DOHH2 (cell line): ENCODE data around the gene CDHR1.

Source experiments
- H3F3A ChIP-seq: fragments of 200-600 bp; sonication (generic), shearing (Covaris generic); 2 replicates; pipeline ENCODE4 v1.6.0; 2016; ENCODE audit warnings: antibody characterized with exemption, mild to moderate bottlenecking; ENCODE audit not compliant: control insufficient read depth, insufficient read depth
- H3K27ac ChIP-seq: fragments of 200-600 bp; sonication (generic); 2 replicates; pipeline ENCODE4 v1.5.1; 2014; ENCODE audit warnings: low read depth, mild to moderate bottlenecking, low read length, moderate library complexity
- H3K27me3 ChIP-seq: fragments of 200-600 bp; sonication (generic); 2 replicates; pipeline ENCODE4 v1.6.1; 2014; ENCODE audit warnings: mild to moderate bottlenecking, low read length, mixed read lengths; ENCODE audit not compliant: control insufficient read depth
- H3K36me3 ChIP-seq: fragments of 200-600 bp; sonication (generic); 2 replicates; pipeline ENCODE4 v1.6.1; 2014; ENCODE audit warnings: mild to moderate bottlenecking, low read length, moderate library complexity, mixed read lengths; ENCODE audit not compliant: control insufficient read depth
- H3K4me1 ChIP-seq: fragments of 200-600 bp; sonication (generic); 2 replicates; pipeline ENCODE4 v1.6.1; 2014; ENCODE audit warnings: mild to moderate bottlenecking, low read length, mixed read lengths; ENCODE audit not compliant: control insufficient read depth
- H3K4me2 ChIP-seq: fragments of 200-600 bp; sonication (generic); 2 replicates; pipeline ENCODE4 v1.6.0; 2014; ENCODE audit warnings: mild to moderate bottlenecking, low read length, moderate library complexity
- H3K4me3 ChIP-seq: fragments of 200-600 bp; sonication (generic); 2 replicates; pipeline ENCODE4 v1.5.1; 2014; ENCODE audit warnings: mild to moderate bottlenecking, low read length, mixed read lengths
- H3K79me2 ChIP-seq: fragments of 200-600 bp; sonication (generic); 2 replicates; pipeline ENCODE4 v1.6.1; 2014; ENCODE audit warnings: mild to moderate bottlenecking, low read length, mixed read lengths; ENCODE audit not compliant: control insufficient read depth
- H3K9me2 ChIP-seq: fragments of 200-600 bp; sonication (generic); replicated peaks from 2 replicates; pipeline ENCODE4 v1.6.1; 2014; ENCODE audit warnings: mild to moderate bottlenecking, low read length, mixed read lengths; ENCODE audit not compliant: control insufficient read depth
- H3K9me3 ChIP-seq: fragments of 200-600 bp; sonication (generic); 2 replicates; pipeline ENCODE4 v1.6.1; 2014; ENCODE audit warnings: antibody characterized with exemption, low read length, mixed read lengths; ENCODE audit not compliant: control insufficient read depth, insufficient read depth
- H4K20me1 ChIP-seq: fragments of 200-600 bp; sonication (generic); 2 replicates; pipeline ENCODE4 v1.6.0; 2014; ENCODE audit warnings: low read depth, mild to moderate bottlenecking, antibody characterized with exemption, low read length, moderate library complexity; ENCODE audit not compliant: control insufficient read depth, insufficient read depth
- EZH2phosphoT487 ChIP-seq: fragments of 200-600 bp; sonication (generic); IDR thresholded peaks from 2 replicates; pipeline ENCODE4 v1.6.1; 2017; ENCODE audit warnings: borderline replicate concordance, mild to moderate bottlenecking, antibody characterized with exemption, low read length, moderate library complexity, mixed read lengths
- TF ChIP-seq, protein P1 (sequence below): fragments of 200-600 bp; sonication (generic); IDR thresholded peaks from one replicate; pipeline ENCODE4 v1.5.1; 2014; ENCODE audit warnings: antibody characterized with exemption, mild to moderate bottlenecking, low read depth, low read length; ENCODE audit not compliant: poor library complexity, severe bottlenecking

CDHR1 gene

DNA sequence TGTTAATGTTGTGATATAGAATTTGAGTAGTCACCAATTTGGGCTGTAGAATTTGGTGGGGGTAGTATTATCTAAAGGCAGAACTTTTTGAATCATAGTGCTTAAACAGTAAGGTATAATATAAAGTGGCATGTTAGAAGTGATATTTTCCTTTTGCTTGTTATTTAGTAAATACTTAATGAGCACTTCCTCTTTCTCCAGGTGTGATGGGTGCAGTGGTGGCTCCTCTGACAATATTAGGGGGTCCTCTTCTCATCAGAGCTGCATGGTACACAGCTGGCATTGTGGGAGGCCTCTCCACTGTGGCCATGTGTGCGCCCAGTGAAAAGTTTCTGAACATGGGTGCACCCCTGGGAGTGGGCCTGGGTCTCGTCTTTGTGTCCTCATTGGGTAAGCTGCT is 44.5 kb upstream of the CDHR1 start:
- no peak overlapping the region for H3K4me3 ChIP-seq
- H3K4me1 ChIP-seq: peaks cover 4% of the 10 kb centered on the region; the same call in 1 of the 2 replicates
- H3F3A ChIP-seq: peaks cover 4% of the 10 kb centered on the region; the same call in 1 of the 2 replicates
- no peaks in the 10 kb centered on the region for H4K20me1 ChIP-seq
- no peaks in the 10 kb centered on the region for H3K27me3 ChIP-seq
- no peaks in the 10 kb centered on the region for H3K79me2 ChIP-seq
- no peak for TF ChIP-seq EZH2phosphoT487
- TF ChIP-seq, protein P1, sequence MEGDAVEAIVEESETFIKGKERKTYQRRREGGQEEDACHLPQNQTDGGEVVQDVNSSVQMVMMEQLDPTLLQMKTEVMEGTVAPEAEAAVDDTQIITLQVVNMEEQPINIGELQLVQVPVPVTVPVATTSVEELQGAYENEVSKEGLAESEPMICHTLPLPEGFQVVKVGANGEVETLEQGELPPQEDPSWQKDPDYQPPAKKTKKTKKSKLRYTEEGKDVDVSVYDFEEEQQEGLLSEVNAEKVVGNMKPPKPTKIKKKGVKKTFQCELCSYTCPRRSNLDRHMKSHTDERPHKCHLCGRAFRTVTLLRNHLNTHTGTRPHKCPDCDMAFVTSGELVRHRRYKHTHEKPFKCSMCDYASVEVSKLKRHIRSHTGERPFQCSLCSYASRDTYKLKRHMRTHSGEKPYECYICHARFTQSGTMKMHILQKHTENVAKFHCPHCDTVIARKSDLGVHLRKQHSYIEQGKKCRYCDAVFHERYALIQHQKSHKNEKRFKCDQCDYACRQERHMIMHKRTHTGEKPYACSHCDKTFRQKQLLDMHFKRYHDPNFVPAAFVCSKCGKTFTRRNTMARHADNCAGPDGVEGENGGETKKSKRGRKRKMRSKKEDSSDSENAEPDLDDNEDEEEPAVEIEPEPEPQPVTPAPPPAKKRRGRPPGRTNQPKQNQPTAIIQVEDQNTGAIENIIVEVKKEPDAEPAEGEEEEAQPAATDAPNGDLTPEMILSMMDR: no peak
- no peak overlapping the region for H3K27ac ChIP-seq
- H3K9me3 ChIP-seq: no peaks in the 10 kb centered on the region
- no peaks in the 10 kb centered on the region for H3K9me2 ChIP-seq
- H3K36me3 ChIP-seq: peaks cover 89% of the 10 kb centered on the region
- no peak overlapping the region for H3K4me2 ChIP-seq

- Histone ChIP-seq H3K4me3 (no peak overlapping the region), H3K27ac (no peak overlapping the region), H3K36me3 (peaks cover 68% of the 10 kb centered on the region), H4K20me1 (0 out of 2 replicates have a peak, but pooled peaks cover 7% of the 10 kb centered on the region), H3K27me3 (no peaks in the 10 kb centered on the region), H3K79me2 (no peaks in the 10 kb centered on the region), H3F3A (peaks cover 4% of the 10 kb centered on the region; the same call in 1 of the 2 replicates), H3K4me1 (peaks cover 6% of the 10 kb centered on the region; the same call in 1 of the 2 replicates), H3K4me2 (no peak overlapping the region), H3K9me3 (no peaks in the 10 kb centered on the region), H3K9me2 (no peaks in the 10 kb centered on the region)
- no peak for TF ChIP-seq EZH2phosphoT487
- TF ChIP-seq, protein P1: no peak
These were observed 41.6 kb upstream of the CDHR1 start for GRCh38 chr10:84152769-84153168.

GRCh38 chr10:84155521-84155920 is 38.8 kb upstream of the CDHR1 start:
- Histone ChIP-seq H4K20me1 (0 out of 2 replicates have a peak, but pooled peaks cover 7% of the 10 kb centered on the region), H3K9me3 (no peaks in the 10 kb centered on the region), H3K4me2 (no peak overlapping the region), H3F3A (peaks cover 4% of the 10 kb centered on the region; the same call in 1 of the 2 replicates), H3K4me1 (peaks cover 6% of the 10 kb centered on the region; the same call in 1 of the 2 replicates), H3K36me3 (peaks cover 45% of the 10 kb centered on the region), H3K4me3 (no peak overlapping the region), H3K9me2 (no peaks in the 10 kb centered on the region), H3K79me2 (no peaks in the 10 kb centered on the region), H3K27me3 (no peaks in the 10 kb centered on the region), H3K27ac (no peak overlapping the region)
- TF ChIP-seq EZH2phosphoT487: no peak
- TF ChIP-seq, protein P1: no peak
